NK-92 treated with Interleukin-12 subunit alpha and Interleukin-12 subunit beta, amount 100 ng/mL, for 24 hours (cell line): ENCODE data around the gene IMMP1L.

Experiments
- DNase-seq: peaks from one replicate; lab custom pipeline; 2025; lab: John Stamatoyannopoulos, UW

The IMMP1L gene

DNA sequence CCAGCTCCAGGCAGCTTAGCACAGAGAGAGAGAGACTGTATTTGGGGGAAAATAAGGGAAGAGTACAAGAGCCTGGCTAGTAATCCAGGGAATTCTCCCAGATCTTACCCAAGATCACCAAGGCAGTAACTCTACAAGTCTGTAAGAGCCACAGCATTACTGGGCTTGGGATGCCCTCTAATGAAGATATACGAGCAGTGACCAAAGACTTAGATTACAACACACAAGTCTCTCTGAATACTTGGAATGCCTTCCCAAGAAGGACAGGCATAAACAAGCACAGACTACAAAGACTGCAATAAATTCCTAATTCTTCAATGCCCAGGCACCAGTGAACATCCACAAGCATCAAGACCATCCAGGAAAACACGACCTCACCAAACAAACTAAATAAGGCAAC is 122.0 kb downstream of the IMMP1L start:
- DNase-seq: no peak

DNA sequence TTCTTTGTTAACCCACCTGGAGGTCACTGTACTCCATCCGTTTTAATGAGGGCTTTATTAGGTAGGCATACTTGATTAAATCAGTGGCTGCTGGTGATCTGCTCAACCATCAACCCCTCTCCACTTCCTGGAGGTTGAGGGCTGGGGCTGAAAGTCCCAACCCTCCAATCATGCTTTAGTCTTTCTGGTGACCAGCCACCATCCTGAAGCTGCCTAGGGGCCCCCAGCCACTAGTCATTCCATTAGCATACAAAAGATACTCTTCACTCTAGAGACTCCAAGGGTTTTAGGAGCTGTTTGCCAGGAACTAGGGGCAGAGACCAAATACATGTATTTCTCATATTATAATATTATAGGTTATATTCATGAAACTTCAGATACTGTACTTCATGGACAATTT is 126.3 kb downstream of the IMMP1L start:
- DNase-seq: no peak
